Ishikawa (cell line): ENCODE results near the gene TNS3.

Source experiments
- CEBPB ChIP-seq: IDR thresholded peaks from 2 replicates; pipeline ENCODE4 v1.6.1; 2012
- EGR1 ChIP-seq: IDR thresholded peaks from 2 replicates; pipeline ENCODE4 v1.6.1; 2012
- EP300 ChIP-seq: IDR thresholded peaks from 2 replicates; pipeline ENCODE4 v1.6.1; 2012; ENCODE audit warnings: borderline replicate concordance
- FOXM1 ChIP-seq: IDR thresholded peaks from 2 replicates; pipeline ENCODE4 v1.6.1; 2012; ENCODE audit warnings: low read depth, borderline replicate concordance
- MAX ChIP-seq: IDR thresholded peaks from 2 replicates; pipeline ENCODE4 v1.6.1; 2012
- NFIC ChIP-seq: IDR thresholded peaks from 2 replicates; pipeline ENCODE4 v1.6.1; 2012
- RAD21 ChIP-seq: IDR thresholded peaks from 2 replicates; pipeline ENCODE4 v1.6.1; 2012; ENCODE audit warnings: low read depth
- REST ChIP-seq: IDR thresholded peaks from 2 replicates; pipeline ENCODE4 v1.6.1; 2012; ENCODE audit warnings: low read depth, mild to moderate bottlenecking
- TAF1 ChIP-seq: IDR thresholded peaks from 2 replicates; pipeline ENCODE4 v1.6.1; 2012; ENCODE audit warnings: low read depth, mild to moderate bottlenecking
- TCF12 ChIP-seq: IDR thresholded peaks from 2 replicates; pipeline ENCODE4 v1.6.1; 2012; ENCODE audit warnings: low read depth
- TEAD4 ChIP-seq: IDR thresholded peaks from 2 replicates; pipeline ENCODE4 v1.6.1; 2012
- USF1 ChIP-seq: IDR thresholded peaks from 2 replicates; pipeline ENCODE4 v1.6.1; 2012
- YY1 ChIP-seq: IDR thresholded peaks from 2 replicates; pipeline ENCODE4 v1.6.1; 2012; ENCODE audit warnings: low read depth

GRCh38 chr7:47529405-47529804, 52.5 kb downstream of the TNS3 start:
- TF ChIP-seq CEBPB = no peak
- no peak for TF ChIP-seq REST
- no peak for TF ChIP-seq YY1
- TF ChIP-seq USF1 = no peak
- TF ChIP-seq EP300 = no peak
- TF ChIP-seq TEAD4 = no peak
- TF ChIP-seq RAD21 = no peak
- no peak for TF ChIP-seq EGR1
- TF ChIP-seq TAF1 = no peak
- no peak for TF ChIP-seq FOXM1
- no peak for TF ChIP-seq NFIC
- no peak for TF ChIP-seq MAX
- TF ChIP-seq TCF12 = no peak
